Suprapubic skin (tissue), 4 donors: Measurements from ENCODE around the gene SCTR. TPM values are rescaled to one million over a fixed set of nuclear protein-coding genes. Genes with fewer than 3 reads are reported as not detected.

Experiments used
- DNase-seq, 2 donors: peaks; one replicate each; pipeline ENCODE4 v3.0.0-alpha.2; 2019; ENCODE audit warnings: low spot score in 2 of 2
- H3K27ac ChIP-seq: fragments of 200-600 bp; sonication (generic); one replicate; pipeline ENCODE4 v1.5.1; 2019
- H3K27me3 ChIP-seq: fragments of 200-600 bp; sonication (generic); one replicate; pipeline ENCODE4 v1.5.1; 2019
- H3K36me3 ChIP-seq: fragments of 200-600 bp; sonication (generic); one replicate; pipeline ENCODE4 v1.5.1; 2019
- H3K4me1 ChIP-seq: fragments of 200-600 bp; sonication (generic); one replicate; pipeline ENCODE4 v1.5.1; 2019
- H3K4me3 ChIP-seq: fragments of 200-600 bp; sonication (generic); one replicate; pipeline ENCODE4 v1.5.1; 2019; ENCODE audit warnings: mild to moderate bottlenecking
- H3K9me3 ChIP-seq: fragments of 200-600 bp; sonication (generic); one replicate; pipeline ENCODE4 v1.5.1; 2019
- EP300 ChIP-seq: sonication (generic); formaldehyde crosslinking; IDR thresholded peaks from one replicate; pipeline ENCODE4 v1.6.1; 2017; ENCODE audit warnings: antibody characterized with exemption
- POLR2A ChIP-seq, 2 donors: fragments of 450-650 bp; IDR thresholded peaks; one replicate each; pipeline ENCODE4 v1.6.1; 2017; ENCODE audit warnings: antibody characterized with exemption in 2 of 2, mild to moderate bottlenecking in 2 of 2, moderate library complexity in 2 of 2
- POLR2AphosphoS5 ChIP-seq, 3 donors: sonication (generic); formaldehyde crosslinking; IDR thresholded peaks; one replicate each; pipeline ENCODE4 v1.6.1; 2017; ENCODE audit warnings: antibody characterized with exemption in 3 of 3
- WGBS: methylation state at CpG from one replicate; pipeline ENCODE4 v1.1.5; 2018; 5-methylcytosine and 5-hydroxymethylcytosine counted together
- total RNA-seq, 4 donors: library from RNA; depleted of rRNA; stranded (reverse); fragments of >200 nt; gene quantifications; one replicate each; pipeline ENCODE4 v1.1.0, GENCODE V29; 2016
- TF ChIP-seq, protein P1 (sequence below), 2 donors: fragments of 200-600 bp in 1 of 2; fragments of 450-650 bp in 1 of 2; sonication (generic) in 1 of 2; IDR thresholded peaks; one replicate each; pipeline ENCODE4 v1.5.1; 2016 to 2019; ENCODE audit warnings: antibody characterized with exemption in 2 of 2, mild to moderate bottlenecking in 1 of 2, moderate library complexity in 1 of 2

SCTR gene
- total RNA-seq, 4 donors from 2014 or later = not detected

- peak; percentile 55 to 68 for DNase-seq
- WGBS = 59% methylated on average over 8 of the region's 20 CpGs
- Histone ChIP-seq H3K4me1 (peaks cover 3% of the 10 kb centered on the region), H3K27me3 (no peaks in the 10 kb centered on the region), H3K27ac (no peak overlapping the region), H3K4me3 (no peak overlapping the region), H3K36me3 (no peaks in the 10 kb centered on the region), H3K9me3 (no peaks in the 10 kb centered on the region)
- no peak for TF ChIP-seq POLR2AphosphoS5 (IDR thresholded peaks at IDR 0.05)
- TF ChIP-seq POLR2A (IDR thresholded peaks at IDR 0.05) = no peak
- TF ChIP-seq, protein P1, sequence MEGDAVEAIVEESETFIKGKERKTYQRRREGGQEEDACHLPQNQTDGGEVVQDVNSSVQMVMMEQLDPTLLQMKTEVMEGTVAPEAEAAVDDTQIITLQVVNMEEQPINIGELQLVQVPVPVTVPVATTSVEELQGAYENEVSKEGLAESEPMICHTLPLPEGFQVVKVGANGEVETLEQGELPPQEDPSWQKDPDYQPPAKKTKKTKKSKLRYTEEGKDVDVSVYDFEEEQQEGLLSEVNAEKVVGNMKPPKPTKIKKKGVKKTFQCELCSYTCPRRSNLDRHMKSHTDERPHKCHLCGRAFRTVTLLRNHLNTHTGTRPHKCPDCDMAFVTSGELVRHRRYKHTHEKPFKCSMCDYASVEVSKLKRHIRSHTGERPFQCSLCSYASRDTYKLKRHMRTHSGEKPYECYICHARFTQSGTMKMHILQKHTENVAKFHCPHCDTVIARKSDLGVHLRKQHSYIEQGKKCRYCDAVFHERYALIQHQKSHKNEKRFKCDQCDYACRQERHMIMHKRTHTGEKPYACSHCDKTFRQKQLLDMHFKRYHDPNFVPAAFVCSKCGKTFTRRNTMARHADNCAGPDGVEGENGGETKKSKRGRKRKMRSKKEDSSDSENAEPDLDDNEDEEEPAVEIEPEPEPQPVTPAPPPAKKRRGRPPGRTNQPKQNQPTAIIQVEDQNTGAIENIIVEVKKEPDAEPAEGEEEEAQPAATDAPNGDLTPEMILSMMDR (IDR thresholded peaks at IDR 0.05) = no peak
- TF ChIP-seq EP300 = no peak
Observed at GRCh38 chr2:119482481-119483394, 41.5 kb downstream of the SCTR start.

DNA sequence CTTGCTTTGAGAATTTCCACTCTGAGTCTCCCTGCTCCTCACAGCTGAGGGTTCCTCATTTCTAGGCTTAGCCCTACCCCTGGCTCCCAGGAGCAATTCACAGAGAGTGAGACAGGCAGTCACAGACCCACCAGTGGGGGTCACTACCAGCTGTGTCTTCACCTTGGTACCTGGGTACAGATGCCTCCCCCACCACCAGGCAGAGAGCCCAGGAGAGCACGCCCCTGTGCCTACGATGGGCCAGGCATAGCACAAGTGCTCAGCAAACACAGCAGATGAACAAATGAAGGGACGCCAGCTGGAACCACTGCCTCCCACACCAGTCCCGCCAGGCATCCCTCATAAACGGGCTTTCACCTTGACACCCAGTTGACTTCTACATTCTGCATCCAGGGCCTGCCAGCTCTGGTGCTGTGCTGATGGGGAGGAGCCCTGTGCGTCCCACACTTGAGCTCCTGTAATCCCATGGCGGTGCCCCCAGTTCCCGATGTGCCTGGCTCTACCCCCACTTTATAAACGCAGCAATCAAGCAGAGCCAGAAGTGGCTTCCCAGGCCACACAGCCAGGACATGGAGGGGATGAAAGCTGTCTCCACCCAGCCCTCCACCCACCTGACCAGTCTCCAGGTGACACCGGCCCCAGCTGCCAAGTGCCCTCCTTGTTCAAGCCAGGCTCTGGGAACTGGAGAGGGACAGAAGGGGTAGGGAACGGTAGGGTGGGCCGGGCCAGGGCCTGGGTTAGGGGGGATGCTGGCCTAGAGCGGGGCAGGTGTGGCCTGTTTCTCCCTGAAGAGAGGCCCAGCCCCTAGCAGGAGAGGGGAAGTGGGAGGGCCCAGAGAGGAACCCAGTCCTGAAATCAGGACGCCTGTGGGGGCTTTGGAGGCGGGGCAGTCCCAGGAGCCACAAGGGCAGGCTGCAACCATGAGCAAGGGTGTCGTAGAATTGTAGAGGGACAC, 42.5 kb downstream of the SCTR start:
- Histone ChIP-seq H3K27me3 (no peaks in the 10 kb centered on the region), H3K9me3 (no peaks in the 10 kb centered on the region), H3K4me3 (no peak overlapping the region), H3K4me1 (peaks cover 3% of the 10 kb centered on the region), H3K36me3 (no peaks in the 10 kb centered on the region), H3K27ac (no peak overlapping the region)
- peak in 1 of 2 donors; percentile 74 for DNase-seq
- 72% methylated on average over 11 of the region's 16 CpGs for WGBS
- no peak for TF ChIP-seq POLR2A (IDR thresholded peaks at IDR 0.05)
- no peak for TF ChIP-seq EP300
- TF ChIP-seq, protein P1 (IDR thresholded peaks at IDR 0.05) = no peak
- TF ChIP-seq POLR2AphosphoS5 (IDR thresholded peaks at IDR 0.05) = no peak

GRCh38 chr2:119480718-119481142, 43.6 kb downstream of the SCTR start:
- no peak overlapping the region for H3K4me3 ChIP-seq
- WGBS = 94% methylated on average over 11 of the region's 11 CpGs
- no peaks in the 10 kb centered on the region for H3K27me3 ChIP-seq
- TF ChIP-seq POLR2A (IDR thresholded peaks at IDR 0.05) (no peak), POLR2AphosphoS5 (IDR thresholded peaks at IDR 0.05) (no peak)
- TF ChIP-seq, protein P1 (IDR thresholded peaks at IDR 0.05) = no peak
- H3K36me3 ChIP-seq = no peaks in the 10 kb centered on the region
- H3K9me3 ChIP-seq = no peaks in the 10 kb centered on the region
- peak in 1 of 2 donors; percentile 67 for DNase-seq
- H3K27ac ChIP-seq = no peak overlapping the region
- peaks cover 10% of the 10 kb centered on the region for H3K4me1 ChIP-seq

- DNase-seq = no peak
- no peaks in the 10 kb centered on the region for H3K36me3 ChIP-seq
- peaks cover 7% of the 10 kb centered on the region for H3K4me1 ChIP-seq
- no peaks in the 10 kb centered on the region for H3K27me3 ChIP-seq
- TF ChIP-seq POLR2A (IDR thresholded peaks at IDR 0.05) = no peak
- TF ChIP-seq POLR2AphosphoS5 (IDR thresholded peaks at IDR 0.05) = no peak
- TF ChIP-seq EP300 = no peak
- TF ChIP-seq, protein P1 (IDR thresholded peaks at IDR 0.05) = no peak
- H3K9me3 ChIP-seq = no peaks in the 10 kb centered on the region
- no peak overlapping the region for H3K27ac ChIP-seq
- WGBS = 91% methylated on average over 5 of the region's 5 CpGs
- H3K4me3 ChIP-seq = no peak overlapping the region
Observed at GRCh38 chr2:119480184-119480583, 44.1 kb downstream of the SCTR start.

- Histone ChIP-seq H3K27ac (no peak overlapping the region), H3K4me3 (no peak overlapping the region), H3K36me3 (no peaks in the 10 kb centered on the region), H3K9me3 (no peaks in the 10 kb centered on the region), H3K4me1 (peaks cover 7% of the 10 kb centered on the region), H3K27me3 (no peaks in the 10 kb centered on the region)
- TF ChIP-seq POLR2A (IDR thresholded peaks at IDR 0.05) = no peak
- no peak for DNase-seq
- 92% methylated on average over 3 of the region's 3 CpGs for whole genome bisulfite sequencing
Observed at GRCh38 chr2:119478978-119479295, 45.3 kb downstream of the SCTR start.
